Spleen (tissue), 11 donors: ENCODE results near the gene IFI27L2. TPM values are rescaled to one million over a fixed set of nuclear protein-coding genes. Genes with fewer than 3 reads are reported as not detected.

Experiments used
- DNase-seq: peaks from one replicate; pipeline ENCODE4 v3.0.0-alpha.2; 2020
- H3K27ac ChIP-seq, 8 donors: fragments of 200-600 bp; sonication (generic) in 7 of 8; 1 replicate in 4 of 8; 2 replicates in 4 of 8; pipeline versions ENCODE4 v1.5.0 to v1.8.0; 2016 to 2021; ENCODE audit warnings: inconsistent platforms in 4 of 8, mild to moderate bottlenecking in 4 of 8, moderate library complexity in 1 of 8
- H3K27me3 ChIP-seq, 7 donors: fragments of 200-600 bp; sonication (generic) in 6 of 7; replicated peaks in 1 of 7; 1 replicate in 4 of 7; 2 replicates in 3 of 7; pipeline versions ENCODE4 v1.5.0 to v1.8.0; 2016 to 2021; ENCODE audit warnings: inconsistent platforms in 3 of 7, mild to moderate bottlenecking in 1 of 7
- H3K36me3 ChIP-seq, 6 donors: fragments of 200-600 bp; sonication (generic) in 5 of 6; 1 replicate in 4 of 6; 2 replicates in 2 of 6; pipeline versions ENCODE4 v1.5.0 to v1.8.0; 2016 to 2021; ENCODE audit warnings: inconsistent platforms in 2 of 6
- H3K4me1 ChIP-seq, 6 donors: fragments of 200-600 bp; sonication (generic) in 5 of 6; 1 replicate in 3 of 6; 2 replicates in 3 of 6; pipeline versions ENCODE4 v1.5.0 to v1.8.0; 2016 to 2021; ENCODE audit warnings: inconsistent platforms in 3 of 6
- H3K4me3 ChIP-seq, 8 donors: fragments of 200-600 bp; sonication (generic) in 7 of 8; 1 replicate in 4 of 8; 2 replicates in 4 of 8; pipeline versions ENCODE4 v1.5.0 to v1.8.0; 2016 to 2021; ENCODE audit warnings: inconsistent platforms in 4 of 8, mild to moderate bottlenecking in 4 of 8, moderate library complexity in 2 of 8
- H3K9me3 ChIP-seq, 8 donors: fragments of 200-600 bp; sonication (generic) in 7 of 8; 1 replicate in 4 of 8; 2 replicates in 4 of 8; pipeline versions ENCODE4 v1.5.0 to v1.8.0; 2016 to 2021; ENCODE audit warnings: inconsistent platforms in 4 of 8
- POLR2A ChIP-seq, 3 donors: fragments of 450-650 bp; IDR thresholded peaks; one replicate each; pipeline ENCODE4 v1.5.1; 2017; ENCODE audit warnings: antibody characterized with exemption in 3 of 3, mild to moderate bottlenecking in 1 of 3
- POLR2AphosphoS5 ChIP-seq, 3 donors: sonication (generic); formaldehyde crosslinking; IDR thresholded peaks; one replicate each; pipeline ENCODE4 v1.5.1; 2017; ENCODE audit warnings: antibody characterized with exemption in 3 of 3
- WGBS, 5 donors: extraction: QIAGEN DNeasy Blood & Tissue Kit in 3 of 5; methylation state at CpG; one replicate each; pipeline versions ENCODE4 v1.1.5 to v1.1.7; 2013 to 2018; 5-methylcytosine and 5-hydroxymethylcytosine counted together
- intact Hi-C: fragments of 100-400 bp; cut with DNase I; formaldehyde crosslinking; loops from one replicate; pipeline ENCODE4 v1.15.0; 2023; ENCODE audit warnings: low total_unique reads
- polyA plus RNA-seq, 3 donors: library from polyadenylated mRNA; stranded (reverse); fragments of 200-250 nt; gene quantifications; one replicate each; pipeline ENCODE4 v1.2.1, GENCODE V29; 2013
- total RNA-seq, 7 donors: library from RNA; depleted of rRNA in 3 of 7; stranded (reverse); fragments of >200 nt in 3 of 7; fragmentation: NEBNext Ultra II Directional in 4 of 7; extraction: Animal tissue kit (Norgen Biotek cat#: 25700) in 4 of 7; gene quantifications; one replicate each; pipeline versions ENCODE4 v1.1.0 to v1.2.1, GENCODE V29; 2016 to 2021
- TF ChIP-seq, protein P1 (sequence below), 11 experiments: fragments of 200-600 bp in 7 of 11; fragments of 450-650 bp in 4 of 11; sonication (generic) in 4 of 11; IDR thresholded peaks in 8 of 11; conservative IDR thresholded peaks in 3 of 11; 1 replicate in 7 of 11; 2 replicates in 4 of 11; pipeline versions ENCODE4 v1.4.0 to v1.8.0; 2016 to 2021; ENCODE audit warnings: antibody characterized with exemption in 11 of 11, inconsistent platforms in 4 of 11, mild to moderate bottlenecking in 1 of 11
- donor health status: healthy with polysubstance abuse.
- donor health status: DM: no; HTN: no; CAD: no; lungs with moderate emphysema.
- donor health status: DM: no; HTN: no; CAD: no.
- donor health status: Bipolar disorder and iron deficiency.
- donor health status: healthy.
- donor health status: DM: no; HTN: no; CAD: no.
- donor health status: DM: yes; HTN: yes; CAD: no.

Gene IFI27L2
- total and polyA plus RNA-seq, 10 donors = 40.6 to 137 (median 75.5) TPM

DNA sequence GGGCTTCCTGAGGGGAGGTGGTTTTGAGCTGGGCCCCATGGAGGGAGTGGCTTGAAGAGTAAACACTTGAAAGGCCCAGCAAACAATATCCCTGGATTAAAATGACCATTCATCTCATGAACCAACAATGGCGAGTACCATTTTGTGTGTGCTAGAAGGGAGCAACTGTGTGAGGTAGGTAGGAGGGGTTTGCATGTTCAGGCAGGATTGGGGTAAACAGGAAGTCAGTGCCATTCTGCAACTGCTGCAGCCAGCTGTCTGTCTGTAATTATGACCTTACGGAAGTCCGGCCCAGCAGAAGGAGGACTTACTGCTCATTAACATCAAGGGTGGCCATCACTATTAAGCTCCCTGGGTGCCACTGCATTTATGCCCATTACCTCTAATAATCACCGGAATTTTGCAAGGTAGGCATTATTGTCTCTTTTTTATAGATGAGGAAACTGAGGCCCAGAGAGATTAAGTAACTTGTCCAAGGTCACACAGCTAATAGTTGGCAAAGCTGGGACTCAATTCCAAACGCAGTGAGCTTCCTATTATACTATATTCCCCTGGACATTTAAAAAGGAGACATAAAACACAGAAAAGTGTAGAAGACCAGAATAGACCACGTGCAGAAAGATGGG is 16.6 kb upstream of the IFI27L2 start:
- no peaks in the 10 kb centered on the region for H3K9me3 ChIP-seq
- H3K4me1 ChIP-seq = peaks cover 0 to 7% (median 0%) of the 10 kb centered on the region in 6 donors
- H3K27ac ChIP-seq = no peak overlapping the region
- intact Hi-C loops = no loop called here
- 61 to 91% (median 77%) methylated on average over 6 of the region's 6 CpGs for WGBS, 5 donors
- H3K27me3 ChIP-seq = no peaks in the 10 kb centered on the region
- no peak for DNase-seq
- no peak overlapping the region for H3K4me3 ChIP-seq
- no peak for TF ChIP-seq POLR2A (IDR thresholded peaks at IDR 0.05)
- TF ChIP-seq POLR2AphosphoS5 (IDR thresholded peaks at IDR 0.05) = no peak
- TF ChIP-seq, protein P1, sequence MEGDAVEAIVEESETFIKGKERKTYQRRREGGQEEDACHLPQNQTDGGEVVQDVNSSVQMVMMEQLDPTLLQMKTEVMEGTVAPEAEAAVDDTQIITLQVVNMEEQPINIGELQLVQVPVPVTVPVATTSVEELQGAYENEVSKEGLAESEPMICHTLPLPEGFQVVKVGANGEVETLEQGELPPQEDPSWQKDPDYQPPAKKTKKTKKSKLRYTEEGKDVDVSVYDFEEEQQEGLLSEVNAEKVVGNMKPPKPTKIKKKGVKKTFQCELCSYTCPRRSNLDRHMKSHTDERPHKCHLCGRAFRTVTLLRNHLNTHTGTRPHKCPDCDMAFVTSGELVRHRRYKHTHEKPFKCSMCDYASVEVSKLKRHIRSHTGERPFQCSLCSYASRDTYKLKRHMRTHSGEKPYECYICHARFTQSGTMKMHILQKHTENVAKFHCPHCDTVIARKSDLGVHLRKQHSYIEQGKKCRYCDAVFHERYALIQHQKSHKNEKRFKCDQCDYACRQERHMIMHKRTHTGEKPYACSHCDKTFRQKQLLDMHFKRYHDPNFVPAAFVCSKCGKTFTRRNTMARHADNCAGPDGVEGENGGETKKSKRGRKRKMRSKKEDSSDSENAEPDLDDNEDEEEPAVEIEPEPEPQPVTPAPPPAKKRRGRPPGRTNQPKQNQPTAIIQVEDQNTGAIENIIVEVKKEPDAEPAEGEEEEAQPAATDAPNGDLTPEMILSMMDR (IDR thresholded peaks at IDR 0.05 in 8 of 11, conservative IDR thresholded peaks at IDR 0.05 in 3 of 11) = no peak
- no peaks in the 10 kb centered on the region for H3K36me3 ChIP-seq

DNA sequence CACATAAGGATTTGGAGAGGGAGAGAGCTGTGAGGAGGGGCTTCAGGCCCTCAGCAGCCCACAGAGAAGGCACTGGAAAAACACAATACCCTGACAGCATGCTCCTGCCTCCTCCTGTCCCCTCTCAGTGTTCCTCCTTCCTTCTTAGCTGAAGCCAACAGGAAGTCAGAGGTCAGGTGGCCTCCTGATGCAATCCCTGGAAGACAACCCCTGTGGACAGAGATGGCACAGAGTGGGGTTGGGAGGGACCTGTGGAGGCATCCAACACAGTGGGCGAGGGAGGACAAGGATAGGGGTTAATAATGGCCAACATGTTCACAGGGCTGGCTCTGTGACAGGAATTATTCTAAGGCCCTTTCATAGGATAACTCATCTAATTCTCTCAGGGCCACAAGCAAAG is 15.4 kb upstream of the IFI27L2 start:
- Histone ChIP-seq H3K36me3 (no peaks in the 10 kb centered on the region), H3K4me3 (no peak overlapping the region), H3K27ac (no peak overlapping the region), H3K9me3 (no peaks in the 10 kb centered on the region), H3K4me1 (peaks cover 0 to 7% (median 0%) of the 10 kb centered on the region in 6 donors), H3K27me3 (no peaks in the 10 kb centered on the region)
- WGBS, 5 donors = 67 to 89% (median 80%) methylated on average over 1 of the region's 1 CpG
- no peak for DNase-seq
- TF ChIP-seq POLR2AphosphoS5 (IDR thresholded peaks at IDR 0.05) (no peak), POLR2A (IDR thresholded peaks at IDR 0.05) (no peak)
- TF ChIP-seq, protein P1 (IDR thresholded peaks at IDR 0.05 in 8 of 11, conservative IDR thresholded peaks at IDR 0.05 in 3 of 11) = no peak
- intact Hi-C loops = no loop called here

DNA sequence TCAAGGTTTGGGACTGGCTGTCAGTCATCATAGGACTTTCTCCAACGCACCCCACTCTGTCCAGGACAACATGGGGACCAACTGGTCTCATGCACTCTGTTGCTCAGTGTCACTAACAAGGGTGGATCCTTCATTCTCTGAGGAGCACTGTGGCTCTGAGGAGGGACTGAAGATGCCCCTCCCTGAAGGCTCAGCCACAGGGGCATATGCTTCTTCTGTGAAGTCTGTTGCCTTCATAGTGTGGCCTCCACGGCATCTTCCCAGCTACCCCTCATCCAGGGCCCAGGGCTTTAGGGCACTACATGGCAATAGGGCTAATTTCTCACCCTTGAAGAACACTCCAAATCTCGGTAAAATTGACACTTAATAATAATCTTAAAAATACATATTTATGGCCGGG is 14.3 kb upstream of the IFI27L2 start:
- intact Hi-C loops = no loop called here
- WGBS, 5 donors = 90 to 94% (median 93%) methylated on average over 4 of the region's 4 CpGs
- Histone ChIP-seq H3K27ac (no peak overlapping the region), H3K4me1 (peaks cover 0 to 7% (median 0%) of the 10 kb centered on the region in 6 donors), H3K27me3 (no peaks in the 10 kb centered on the region), H3K36me3 (no peaks in the 10 kb centered on the region), H3K4me3 (no peak overlapping the region), H3K9me3 (no peaks in the 10 kb centered on the region)
- DNase-seq = no peak
- TF ChIP-seq, protein P1 (IDR thresholded peaks at IDR 0.05 in 8 of 11, conservative IDR thresholded peaks at IDR 0.05 in 3 of 11) = no peak
- TF ChIP-seq POLR2A (IDR thresholded peaks at IDR 0.05) (no peak), POLR2AphosphoS5 (IDR thresholded peaks at IDR 0.05) (no peak)

DNA sequence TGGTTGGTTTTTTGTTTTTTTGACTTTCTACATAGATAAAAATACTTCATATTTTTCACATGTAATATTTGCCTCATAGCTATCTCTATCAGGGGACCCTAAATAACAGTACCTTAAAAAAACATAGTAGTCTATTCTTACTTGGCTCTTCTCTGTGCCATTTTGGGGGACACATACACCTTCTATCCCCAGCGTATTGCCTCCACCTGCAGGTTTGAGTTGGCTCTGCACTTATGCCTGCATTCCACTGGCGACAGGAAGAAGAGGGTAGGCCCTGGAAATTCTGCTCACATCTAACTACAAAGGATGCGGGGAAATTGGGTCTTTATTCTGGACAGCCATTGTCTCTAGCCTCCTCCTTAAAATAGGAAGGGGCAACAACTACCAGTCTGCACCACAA is 13.8 kb upstream of the IFI27L2 start:
- no peak for DNase-seq
- Histone ChIP-seq H3K4me1 (peaks cover 0 to 7% (median 0%) of the 10 kb centered on the region in 6 donors), H3K4me3 (no peak overlapping the region), H3K36me3 (no peaks in the 10 kb centered on the region), H3K9me3 (no peaks in the 10 kb centered on the region), H3K27ac (no peak overlapping the region), H3K27me3 (no peaks in the 10 kb centered on the region)
- TF ChIP-seq, protein P1 (IDR thresholded peaks at IDR 0.05 in 8 of 11, conservative IDR thresholded peaks at IDR 0.05 in 3 of 11) = peak in 1 of 11 experiments; percentile 20
- TF ChIP-seq POLR2A (IDR thresholded peaks at IDR 0.05) (no peak), POLR2AphosphoS5 (IDR thresholded peaks at IDR 0.05) (no peak)
- WGBS, 5 donors = 58 to 90% (median 84%) methylated on average over 3 of the region's 3 CpGs
- intact Hi-C loops = no loop called here
